H9 (cell line): Measurements from ENCODE around the gene TAF3. TPM values are rescaled to one million over a fixed set of nuclear protein-coding genes. Genes with fewer than 3 reads are reported as not detected.

Experiments used
- DNase-seq: peaks from one replicate; pipeline ENCODE4 v3.0.0-alpha.2; 2017
- H2AFZ ChIP-seq: one replicate; pipeline ENCODE4 v1.6.1; 2013; ENCODE audit warnings: mild to moderate bottlenecking, low read length, control low read depth, moderate library complexity
- H2AK5ac ChIP-seq: 2 replicates; pipeline ENCODE4 v1.6.1; 2013; ENCODE audit warnings: low read length, control low read depth, mixed read lengths; ENCODE audit not compliant: insufficient read length
- H2BK120ac ChIP-seq: one replicate; pipeline ENCODE4 v1.6.1; 2013; ENCODE audit warnings: low read depth, mild to moderate bottlenecking, low read length, control low read depth, inconsistent platforms; ENCODE audit not compliant: poor library complexity, severe bottlenecking
- H2BK12ac ChIP-seq: 2 replicates; pipeline ENCODE4 v1.6.1; 2013; ENCODE audit warnings: low read length, control low read depth, mixed read lengths, low read depth; ENCODE audit not compliant: insufficient read length
- H2BK15ac ChIP-seq: 2 replicates; pipeline ENCODE4 v1.6.1; 2013; ENCODE audit warnings: low read depth, low read length, control low read depth
- H2BK20ac ChIP-seq: one replicate; pipeline ENCODE4 v1.6.1; 2013; ENCODE audit warnings: low read depth, mild to moderate bottlenecking, low read length, control low read depth, inconsistent platforms; ENCODE audit not compliant: poor library complexity, severe bottlenecking
- H2BK5ac ChIP-seq: 2 replicates; pipeline ENCODE4 v1.6.1; 2013; ENCODE audit warnings: low read length, control low read depth, mixed read lengths; ENCODE audit not compliant: insufficient read length
- H3K14ac ChIP-seq: 2 replicates; pipeline ENCODE4 v1.6.1; 2013; ENCODE audit warnings: low read length, control low read depth; ENCODE audit not compliant: insufficient read depth
- H3K18ac ChIP-seq: 2 replicates; pipeline ENCODE4 v1.6.1; 2013; ENCODE audit warnings: low read depth, mild to moderate bottlenecking, mixed read lengths, low read length, control low read depth; ENCODE audit not compliant: insufficient read length
- H3K23ac ChIP-seq: 2 replicates; pipeline ENCODE4 v1.6.1; 2013; ENCODE audit warnings: low read length, control low read depth, mixed read lengths, low read depth; ENCODE audit not compliant: insufficient read length
- H3K23me2 ChIP-seq: 2 replicates; pipeline ENCODE4 v1.6.1; 2013; ENCODE audit warnings: low read depth, mild to moderate bottlenecking, mixed read lengths, low read length, control low read depth; ENCODE audit not compliant: insufficient read length, poor library complexity, severe bottlenecking
- H3K27ac ChIP-seq: 2 replicates; pipeline ENCODE4 v1.5.1; 2013; ENCODE audit warnings: low read length, control low read depth, mixed read lengths, low read depth; ENCODE audit not compliant: insufficient read length
- H3K27me3 ChIP-seq: 2 replicates; pipeline ENCODE4 v1.6.1; 2013; ENCODE audit warnings: low read length, control low read depth, inconsistent platforms; ENCODE audit not compliant: insufficient read depth
- H3K4ac ChIP-seq: 2 replicates; pipeline ENCODE4 v1.6.1; 2013; ENCODE audit warnings: low read depth, mild to moderate bottlenecking, control low read depth, inconsistent platforms, low read length, moderate library complexity
- H3K4me1 ChIP-seq: 2 replicates; pipeline ENCODE4 v1.6.1; 2013; ENCODE audit warnings: low read length, control low read depth, inconsistent platforms; ENCODE audit not compliant: insufficient read depth
- H3K4me2 ChIP-seq: 2 replicates; pipeline ENCODE4 v1.6.1; 2013; ENCODE audit warnings: low read length, control low read depth, mixed read lengths; ENCODE audit not compliant: insufficient read length, insufficient read depth
- H3K56ac ChIP-seq: 2 replicates; pipeline ENCODE4 v1.6.1; 2013; ENCODE audit warnings: low read depth, mild to moderate bottlenecking, mixed read lengths, low read length, control low read depth; ENCODE audit not compliant: insufficient read length
- H3K79me1 ChIP-seq: 2 replicates; pipeline ENCODE4 v1.6.1; 2013; ENCODE audit warnings: low read depth, mild to moderate bottlenecking, moderate library complexity, low read length, control low read depth, inconsistent platforms; ENCODE audit not compliant: insufficient read depth, poor library complexity, severe bottlenecking
- H3K79me2 ChIP-seq: 2 replicates; pipeline ENCODE4 v1.6.1; 2013; ENCODE audit warnings: low read length, control low read depth, inconsistent platforms; ENCODE audit not compliant: insufficient read depth
- H3K9ac ChIP-seq: 2 replicates; pipeline ENCODE4 v1.6.1; 2013; ENCODE audit warnings: low read length, control low read depth, mixed read lengths; ENCODE audit not compliant: insufficient read length; ENCODE audit errors: extremely low read depth
- H3K9me3 ChIP-seq: one replicate; pipeline ENCODE4 v1.6.1; 2013; ENCODE audit warnings: low read depth, low read length, inconsistent platforms; ENCODE audit not compliant: control insufficient read depth
- H3T11ph ChIP-seq: one replicate; pipeline ENCODE4 v1.6.1; 2013; ENCODE audit warnings: mild to moderate bottlenecking, low read length, control low read depth, inconsistent platforms
- H4K20me1 ChIP-seq: one replicate; pipeline ENCODE4 v1.6.1; 2013; ENCODE audit not compliant: control insufficient read depth, insufficient read length, insufficient read depth
- H4K5ac ChIP-seq: 2 replicates; pipeline ENCODE4 v1.6.1; 2013; ENCODE audit warnings: low read depth, mild to moderate bottlenecking, mixed read lengths, low read length, control low read depth; ENCODE audit not compliant: insufficient read length
- H4K8ac ChIP-seq: replicated peaks from 2 replicates; pipeline ENCODE4 v1.6.1; 2013; ENCODE audit warnings: low read length, control low read depth, mixed read lengths, low read depth; ENCODE audit not compliant: insufficient read length
- H4K91ac ChIP-seq: 2 replicates; pipeline ENCODE4 v1.6.1; 2013; ENCODE audit warnings: low read depth, mild to moderate bottlenecking, moderate library complexity, mixed read lengths, low read length, control low read depth; ENCODE audit not compliant: insufficient read length
- H3K27ac Mint-ChIP-seq, 3 experiments: 2 replicates in 2 of 3; 3 replicates in 1 of 3; pipeline ENCODE4 v1.8.0; 2020 to 2021; ENCODE audit warnings: mixed read lengths in 3 of 3, mild to moderate bottlenecking in 1 of 3, moderate library complexity in 1 of 3
- H3K27me3 Mint-ChIP-seq: 2 replicates; pipeline ENCODE4 v1.8.0; 2021; ENCODE audit warnings: low read depth, mild to moderate bottlenecking, moderate library complexity, mixed read lengths
- H3K36me3 Mint-ChIP-seq, 3 experiments: 2 replicates in 2 of 3; 3 replicates in 1 of 3; pipeline ENCODE4 v1.8.0; 2020 to 2021; ENCODE audit warnings: low read depth in 3 of 3, mixed read lengths in 3 of 3; ENCODE audit not compliant: insufficient read depth in 1 of 3
- H3K4me1 Mint-ChIP-seq, 2 experiments: 2 replicates each; pipeline ENCODE4 v1.8.0; 2020; ENCODE audit warnings: mixed read lengths in 2 of 2
- H3K4me3 Mint-ChIP-seq, 2 experiments: 2 replicates in 1 of 2; 3 replicates in 1 of 2; pipeline ENCODE4 v1.8.0; 2020 to 2021; ENCODE audit warnings: mild to moderate bottlenecking in 2 of 2, mixed read lengths in 2 of 2, moderate library complexity in 1 of 2
- H3K9me3 Mint-ChIP-seq, 2 experiments: 2 replicates in 1 of 2; 3 replicates in 1 of 2; pipeline ENCODE4 v1.8.0; 2020; ENCODE audit warnings: mild to moderate bottlenecking in 2 of 2, mixed read lengths in 2 of 2, moderate library complexity in 1 of 2
- CTCF ChIP-seq: fragments of 200-600 bp; sonication (generic); conservative IDR thresholded peaks from 3 replicates; pipeline ENCODE4 v1.8.0; 2021; ENCODE audit warnings: antibody characterized with exemption, mild to moderate bottlenecking
- WGBS: extraction: QIAGEN DNeasy Blood & Tissue Kit; methylation state at CpG from one replicate; pipeline ENCODE4 v1.1.7; 2013; ENCODE audit warnings: missing lambda C conversion rate, low lambda C conversion rate, mixed read lengths; ENCODE audit not compliant: insufficient read length; ENCODE audit errors: extremely low coverage; 5-methylcytosine and 5-hydroxymethylcytosine counted together
- total RNA-seq: library from RNA; stranded (reverse); gene quantifications from 2 replicates; pipeline ENCODE4 v1.2.1, GENCODE V29; 2021

The TAF3 gene
- total RNA-seq, 1 experiment from 2014 or later, result 10.2 TPM

GRCh38 chr10:7834262-7834661, 16.0 kb downstream of the TAF3 start:
- H3K79me2 ChIP-seq, result no peaks in the 10 kb centered on the region; the same call in 1 of the 2 replicates
- no peak overlapping the region for H2BK15ac ChIP-seq
- DNase-seq, result no peak
- H2AFZ ChIP-seq, result no peak overlapping the region
- H3K27ac ChIP-seq, result no peak overlapping the region
- no peak overlapping the region for H3T11ph ChIP-seq
- H3K23me2 ChIP-seq, result no peaks in the 10 kb centered on the region
- no peak overlapping the region for H4K8ac ChIP-seq
- no peak overlapping the region for H2AK5ac ChIP-seq
- H3K9me3 Mint-ChIP-seq, result no peaks in the 10 kb centered on the region
- no peaks in the 10 kb centered on the region for H3K27me3 Mint-ChIP-seq
- H3K79me1 ChIP-seq, result no peaks in the 10 kb centered on the region
- H3K4me1 ChIP-seq, result peaks cover 2% of the 10 kb centered on the region; the same call in 1 of the 2 replicates
- TF ChIP-seq CTCF, result no peak
- no peaks in the 10 kb centered on the region for H3K9me3 ChIP-seq
- H3K4me3 Mint-ChIP-seq, result no peak overlapping the region
- no peak overlapping the region for H3K56ac ChIP-seq
- H2BK20ac ChIP-seq, result no peak overlapping the region
- no peak overlapping the region for H3K4me2 ChIP-seq
- WGBS, result no CpG with 5 or more reads among the region's 3 CpGs
- no peak overlapping the region for H3K4ac ChIP-seq
- H3K36me3 Mint-ChIP-seq, result peaks cover 0 to 8% (median 4%) of the 10 kb centered on the region in 3 experiments; a peak in 2 of 7 replicates
- no peak overlapping the region for H3K18ac ChIP-seq
- no peaks in the 10 kb centered on the region for H3K27me3 ChIP-seq
- no peak overlapping the region for H2BK12ac ChIP-seq
- no peak overlapping the region for H3K23ac ChIP-seq
- no peaks in the 10 kb centered on the region for H4K20me1 ChIP-seq
- H3K14ac ChIP-seq, result no peak overlapping the region
- no peak overlapping the region for H3K27ac Mint-ChIP-seq
- H4K91ac ChIP-seq, result no peak overlapping the region
- peaks cover 4 to 6% of the 10 kb centered on the region in 2 experiments for H3K4me1 Mint-ChIP-seq
- H4K5ac ChIP-seq, result no peak overlapping the region
- no peak overlapping the region for H3K9ac ChIP-seq
- H2BK120ac ChIP-seq, result no peak overlapping the region
- H2BK5ac ChIP-seq, result no peak overlapping the region
